ENCODE results near the gene ATP2C1. TPM values are rescaled to one million over a fixed set of nuclear protein-coding genes. Genes with fewer than 3 reads are reported as not detected.
"Not testable (repeated sequence)": the region's sequence is repeated elsewhere in the genome, so short reads cannot be mapped to it uniquely, and the experiment has no call there.

The ATP2C1 gene, protein sequence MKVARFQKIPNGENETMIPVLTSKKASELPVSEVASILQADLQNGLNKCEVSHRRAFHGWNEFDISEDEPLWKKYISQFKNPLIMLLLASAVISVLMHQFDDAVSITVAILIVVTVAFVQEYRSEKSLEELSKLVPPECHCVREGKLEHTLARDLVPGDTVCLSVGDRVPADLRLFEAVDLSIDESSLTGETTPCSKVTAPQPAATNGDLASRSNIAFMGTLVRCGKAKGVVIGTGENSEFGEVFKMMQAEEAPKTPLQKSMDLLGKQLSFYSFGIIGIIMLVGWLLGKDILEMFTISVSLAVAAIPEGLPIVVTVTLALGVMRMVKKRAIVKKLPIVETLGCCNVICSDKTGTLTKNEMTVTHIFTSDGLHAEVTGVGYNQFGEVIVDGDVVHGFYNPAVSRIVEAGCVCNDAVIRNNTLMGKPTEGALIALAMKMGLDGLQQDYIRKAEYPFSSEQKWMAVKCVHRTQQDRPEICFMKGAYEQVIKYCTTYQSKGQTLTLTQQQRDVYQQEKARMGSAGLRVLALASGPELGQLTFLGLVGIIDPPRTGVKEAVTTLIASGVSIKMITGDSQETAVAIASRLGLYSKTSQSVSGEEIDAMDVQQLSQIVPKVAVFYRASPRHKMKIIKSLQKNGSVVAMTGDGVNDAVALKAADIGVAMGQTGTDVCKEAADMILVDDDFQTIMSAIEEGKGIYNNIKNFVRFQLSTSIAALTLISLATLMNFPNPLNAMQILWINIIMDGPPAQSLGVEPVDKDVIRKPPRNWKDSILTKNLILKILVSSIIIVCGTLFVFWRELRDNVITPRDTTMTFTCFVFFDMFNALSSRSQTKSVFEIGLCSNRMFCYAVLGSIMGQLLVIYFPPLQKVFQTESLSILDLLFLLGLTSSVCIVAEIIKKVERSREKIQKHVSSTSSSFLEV
- 56.9 and 84.4 TPM in 2 replicates for total RNA-seq (2014; rRNA removed; shearing (Covaris generic))
- 84.1 and 99.0 TPM in 2 replicates for polyA plus RNA-seq (2015; cell fraction: cytosol; rRNA removed)
- 152 and 203 TPM in 2 replicates for polyA plus RNA-seq (2015; cell fraction: nucleus; rRNA removed)

DNA sequence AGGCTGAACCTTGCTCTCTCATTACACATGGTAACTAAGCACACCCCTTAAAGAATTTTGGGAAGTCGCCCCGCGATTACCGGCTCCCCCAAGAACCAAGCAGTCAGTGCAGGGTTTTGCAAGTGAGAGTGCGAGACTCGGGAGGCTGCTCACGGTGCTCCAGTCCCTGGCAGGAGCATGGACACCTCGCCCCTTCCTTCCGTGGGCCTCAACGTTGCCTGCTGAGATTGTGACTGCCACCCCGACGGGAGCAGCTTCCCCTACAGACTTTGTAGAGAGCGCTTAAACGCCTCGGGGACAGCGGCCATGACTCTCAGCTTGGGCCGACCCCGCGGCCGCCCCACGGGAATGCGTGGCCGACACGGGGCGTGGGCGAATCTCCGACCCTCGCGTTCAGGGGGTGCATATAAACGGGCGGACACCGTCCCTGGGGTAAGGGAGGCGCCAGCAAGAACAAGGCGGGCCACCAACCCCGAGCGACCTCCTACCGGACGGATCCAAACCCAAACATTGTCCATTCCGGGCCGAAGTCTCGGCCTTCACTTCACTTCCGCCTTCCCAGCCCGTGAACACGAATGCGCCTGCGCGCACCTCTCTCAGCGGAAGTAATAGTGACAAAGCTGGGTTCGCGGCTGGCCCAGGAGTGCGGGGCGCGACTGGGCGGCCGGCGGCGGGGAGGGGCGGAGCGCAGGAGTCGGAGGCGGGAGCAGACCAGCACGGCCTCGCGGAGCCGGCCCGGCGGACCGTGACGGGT is at the start of gene ATP2C1:
ATP2C1 (plus strand) TSS at position 709 of the 754 bp plus-strand sequence. CDS start 686 bp downstream, outside the sequence.
- DNase-seq (ENCODE audit: low read depth): peak; percentile 96

DNA sequence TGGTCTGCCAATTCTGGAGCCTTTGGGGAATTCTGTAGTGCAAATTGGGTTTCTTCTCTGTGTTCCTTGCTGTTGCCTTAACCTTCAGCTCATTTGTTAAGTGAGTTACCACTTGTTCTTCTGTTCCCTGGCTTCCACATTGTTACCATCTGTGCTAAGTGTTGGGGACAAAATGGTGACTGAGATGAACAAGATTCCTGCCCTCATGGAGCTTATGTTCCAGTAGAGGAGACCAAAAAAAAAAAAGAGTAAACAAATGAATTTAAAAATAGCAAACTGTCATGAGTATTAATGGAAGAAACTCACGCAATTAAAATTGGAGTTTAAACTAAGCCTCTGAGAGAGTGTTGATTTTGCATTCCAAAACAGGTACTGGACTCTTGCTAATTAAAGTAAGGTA is 49.4 kb upstream of the ATP2C1 start:
- no peak for DNase-seq (ENCODE audit: low read depth)

DNA sequence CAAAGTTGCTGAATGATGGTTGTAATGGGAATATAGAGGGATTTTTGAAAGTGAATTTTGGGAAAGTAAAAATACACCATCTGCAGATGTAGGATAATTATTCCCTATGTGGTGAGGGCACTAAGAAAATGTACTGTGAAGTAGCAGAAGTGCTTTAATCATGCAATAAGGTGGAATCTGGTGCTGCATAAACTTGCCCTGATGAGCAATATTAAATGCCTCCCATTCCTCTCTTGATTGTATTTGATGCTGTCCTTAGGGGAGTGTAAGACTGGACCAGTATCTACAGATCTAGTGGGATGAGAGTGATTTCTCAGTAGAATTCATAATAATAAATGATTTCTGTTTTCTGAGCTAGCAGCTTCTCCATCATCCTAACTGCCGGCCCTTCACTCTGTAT is 47.7 kb upstream of the ATP2C1 start:
- DNase-seq (ENCODE audit: low read depth): no peak

DNA sequence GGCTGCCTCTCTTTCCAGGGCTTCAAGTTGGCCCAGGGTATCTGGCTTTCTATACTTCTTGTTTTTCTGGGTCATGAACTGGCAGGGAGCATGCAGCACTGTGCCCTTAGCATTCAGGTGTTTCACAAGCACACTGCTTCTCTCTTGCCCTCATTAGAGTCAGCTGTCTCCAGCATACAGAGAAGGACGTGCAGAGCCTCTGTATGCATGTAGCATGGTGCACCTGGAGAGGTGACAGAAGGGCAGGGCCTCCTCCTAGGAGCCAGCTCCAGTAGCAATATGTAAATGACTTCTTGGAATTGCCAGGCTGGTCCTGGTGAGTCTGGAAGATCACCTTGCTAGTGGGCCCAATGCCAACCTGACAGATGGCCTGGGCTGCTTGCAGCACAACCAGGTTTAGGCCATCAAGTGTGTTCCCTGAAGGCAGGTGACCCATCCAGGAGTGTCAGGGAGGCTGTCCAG is 44.8 kb upstream of the ATP2C1 start:
- no peak for DNase-seq (ENCODE audit: low read depth)

DNA sequence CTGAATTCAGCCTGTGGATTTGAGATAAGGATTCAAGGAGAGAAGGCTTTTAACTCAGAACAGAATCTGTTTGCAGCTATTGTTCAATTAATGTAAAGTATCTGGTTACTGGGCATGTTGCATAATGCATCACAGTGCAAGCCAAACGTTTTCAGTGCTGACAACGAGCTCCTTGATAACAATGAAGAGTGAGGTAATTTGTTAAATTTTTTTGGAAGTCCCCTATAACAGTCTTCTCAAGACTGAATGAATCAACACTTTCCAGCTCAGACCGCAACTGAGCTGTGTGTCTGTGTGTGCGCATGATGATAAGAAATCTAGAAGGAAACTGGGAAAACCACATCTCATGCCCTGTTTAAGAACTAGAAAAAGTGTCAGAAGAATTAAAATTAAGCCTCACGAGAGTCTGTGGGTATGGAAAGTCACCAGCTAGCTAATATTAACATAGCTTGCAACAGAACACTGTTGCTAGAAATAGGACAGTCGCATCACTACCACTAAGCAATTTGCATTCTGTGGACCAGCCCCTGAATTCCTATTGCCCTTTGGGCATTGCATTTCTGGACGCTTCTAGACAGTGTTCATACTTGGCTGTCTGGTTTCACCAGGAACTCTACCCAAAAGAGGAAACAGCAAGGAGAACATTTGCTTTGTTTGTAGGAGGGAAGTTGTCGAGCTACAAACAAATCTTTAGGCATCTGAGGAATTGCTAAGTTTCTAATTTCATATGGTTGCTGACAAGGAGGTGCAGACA is 43.7 kb upstream of the ATP2C1 start:
- peak; percentile 94 for DNase-seq (ENCODE audit: low read depth)

DNA sequence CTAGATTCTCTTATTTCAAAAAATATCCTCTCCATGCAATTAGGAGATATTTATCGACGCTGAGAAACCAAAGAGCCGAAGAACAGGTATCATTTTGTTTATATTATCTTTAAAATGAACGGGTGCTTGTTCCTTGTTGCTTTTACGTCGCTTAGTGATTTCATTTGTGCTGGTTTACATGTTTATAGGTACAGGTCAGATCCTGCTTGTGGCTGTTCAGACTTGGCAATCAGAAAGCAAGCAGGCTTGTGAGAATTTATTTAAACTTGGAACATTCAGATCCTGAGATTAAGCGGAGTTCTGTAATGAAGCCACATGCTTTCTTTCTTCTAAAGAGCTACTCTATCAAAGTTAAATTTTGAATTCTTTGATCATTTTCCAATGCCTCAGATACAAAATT is 43.0 kb upstream of the ATP2C1 start:
- no peak for DNase-seq (ENCODE audit: low read depth)

DNA sequence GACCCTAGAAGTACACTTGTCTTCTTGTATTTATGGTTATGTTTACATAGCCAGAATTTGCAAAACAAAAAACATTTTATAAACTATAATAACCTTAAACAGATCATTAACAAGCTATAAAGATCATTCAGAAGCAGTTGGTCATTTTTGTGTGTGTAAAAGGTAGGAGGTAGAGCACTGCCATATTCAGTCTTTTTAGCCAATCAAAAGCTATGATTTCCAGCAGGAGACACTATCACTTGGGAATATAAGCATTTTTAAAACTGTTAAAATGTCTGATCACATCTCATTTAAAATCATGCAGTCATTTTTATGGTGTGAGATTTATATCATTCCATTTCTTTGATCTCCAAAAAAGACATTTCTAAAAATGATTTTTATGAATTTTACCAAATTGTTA is 42.6 kb upstream of the ATP2C1 start:
- DNase-seq (ENCODE audit: low read depth): no peak

DNA sequence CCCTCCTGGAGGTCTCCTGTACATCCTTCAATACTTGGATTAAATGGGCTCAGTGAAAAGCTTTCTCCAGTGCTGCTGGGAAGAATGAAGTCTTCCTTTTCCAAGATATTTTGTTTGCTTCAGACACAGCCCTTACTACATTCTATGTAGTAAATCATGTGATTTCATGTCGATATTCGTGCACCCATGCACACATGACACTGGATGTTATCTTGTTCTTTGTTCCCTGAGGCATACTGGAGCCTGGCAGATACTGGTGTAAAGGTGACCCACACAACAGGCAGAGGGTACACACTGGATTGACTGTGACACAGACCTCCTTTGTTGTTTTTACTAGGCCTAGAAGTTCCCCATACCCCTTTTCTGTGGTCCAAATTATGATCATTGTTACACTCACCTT is 40.3 kb upstream of the ATP2C1 start:
- no peak for DNase-seq (ENCODE audit: low read depth)

DNA sequence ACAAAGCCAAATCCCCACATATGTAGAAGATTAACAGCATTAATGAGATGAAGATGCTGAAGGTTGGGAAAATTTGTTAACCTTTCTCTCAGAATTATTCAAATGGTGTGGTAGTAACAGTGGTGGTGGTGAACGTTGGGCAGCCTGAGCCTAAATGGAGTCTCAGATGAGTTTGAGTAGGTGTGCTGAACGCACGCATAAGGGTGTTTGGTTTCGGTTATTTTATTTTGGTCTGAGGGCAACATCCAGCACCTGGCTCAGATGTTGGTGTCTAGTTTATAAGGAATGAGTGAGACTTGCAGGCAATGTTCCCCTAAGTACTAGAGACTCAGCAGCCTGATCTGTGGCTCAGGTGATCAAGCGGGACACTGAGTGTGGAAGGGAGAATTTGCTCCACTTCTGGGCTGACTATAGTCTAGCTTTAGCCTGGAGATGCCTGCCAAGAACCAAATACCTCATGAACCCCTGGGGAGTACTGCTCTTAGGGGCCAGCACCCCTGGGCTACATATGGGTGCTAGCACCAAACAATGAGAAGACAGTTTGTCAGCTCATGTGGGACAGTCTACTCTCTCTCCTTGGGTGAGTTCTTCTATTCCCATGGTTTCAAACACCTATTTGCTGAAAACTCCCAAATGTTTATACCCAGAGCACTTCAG is 39.5 kb upstream of the ATP2C1 start:
- DNase-seq (ENCODE audit: low read depth): no peak

DNA sequence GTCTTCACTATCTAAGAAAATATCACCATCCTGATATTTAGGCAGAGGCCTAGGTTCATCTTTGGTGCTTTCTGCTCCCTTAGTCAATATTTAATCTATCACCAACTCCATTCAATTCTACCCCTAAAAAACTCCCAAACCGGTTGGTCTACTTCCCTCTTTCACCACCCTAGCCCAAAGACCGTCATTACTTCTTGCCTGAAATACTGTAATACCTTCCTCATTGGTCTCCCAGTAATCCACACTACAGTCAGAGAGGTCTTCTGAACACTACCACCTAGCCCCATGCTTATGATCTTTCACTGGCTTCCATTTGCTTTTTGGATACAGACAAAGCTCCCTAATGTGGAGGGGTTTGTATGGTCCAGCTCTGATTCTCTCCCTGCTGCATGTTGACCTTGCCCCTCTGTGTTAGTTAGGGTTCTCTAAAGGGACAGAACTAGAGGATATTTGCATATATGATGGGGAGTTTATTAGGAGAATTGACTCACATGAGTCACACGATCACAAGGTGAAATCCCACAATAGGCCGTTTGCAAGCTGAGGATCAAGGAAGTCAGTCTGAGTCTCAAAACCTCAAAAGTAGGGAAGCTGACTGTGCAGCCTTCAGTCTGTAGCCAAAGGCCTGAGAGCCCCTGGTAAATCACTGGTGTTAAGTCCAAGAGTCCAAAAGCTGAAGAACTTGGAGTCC is 36.4 kb upstream of the ATP2C1 start:
- peak; percentile 76 for DNase-seq (ENCODE audit: low read depth)

DNA sequence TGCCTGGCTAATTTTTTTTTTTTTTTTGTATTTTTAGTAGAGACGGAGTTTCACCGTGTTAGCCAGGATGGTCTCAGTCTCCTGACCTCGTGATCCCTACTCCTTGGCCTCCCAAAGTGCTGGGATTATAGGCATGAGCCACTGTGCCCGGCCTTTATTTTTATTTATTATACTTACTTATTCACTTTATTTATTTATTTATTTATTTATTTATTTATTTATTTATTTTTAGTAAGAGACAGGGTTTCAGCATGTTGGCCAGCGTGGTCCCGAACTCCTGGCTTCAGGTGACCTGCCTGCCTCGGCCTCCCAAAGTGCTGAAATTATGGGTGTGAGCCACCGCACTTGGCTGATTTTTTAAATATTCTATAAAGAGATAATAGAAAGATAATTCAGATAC is 31.8 kb upstream of the ATP2C1 start:
- DNase-seq (ENCODE audit: low read depth): not testable (repeated sequence)

DNA sequence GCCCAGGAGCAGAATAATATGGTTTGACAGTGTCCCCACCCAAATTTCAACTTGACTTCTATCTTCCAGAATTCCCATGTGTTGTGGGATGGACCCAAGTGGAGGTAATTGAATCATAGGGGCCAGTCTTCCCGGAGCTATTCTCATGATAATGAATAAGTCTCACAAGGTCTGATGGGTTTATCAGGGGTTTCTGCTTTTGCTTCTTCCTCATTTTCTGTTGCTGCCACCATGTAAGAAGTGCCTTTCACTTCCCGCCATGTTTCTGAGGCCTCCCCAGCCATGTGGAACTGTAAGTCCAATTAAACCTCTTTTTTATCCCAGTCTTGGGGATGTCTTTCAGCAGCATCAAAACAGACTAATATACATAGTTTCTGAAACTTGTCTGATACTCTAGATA is 28.4 kb upstream of the ATP2C1 start:
- DNase-seq (ENCODE audit: low read depth): no peak

DNA sequence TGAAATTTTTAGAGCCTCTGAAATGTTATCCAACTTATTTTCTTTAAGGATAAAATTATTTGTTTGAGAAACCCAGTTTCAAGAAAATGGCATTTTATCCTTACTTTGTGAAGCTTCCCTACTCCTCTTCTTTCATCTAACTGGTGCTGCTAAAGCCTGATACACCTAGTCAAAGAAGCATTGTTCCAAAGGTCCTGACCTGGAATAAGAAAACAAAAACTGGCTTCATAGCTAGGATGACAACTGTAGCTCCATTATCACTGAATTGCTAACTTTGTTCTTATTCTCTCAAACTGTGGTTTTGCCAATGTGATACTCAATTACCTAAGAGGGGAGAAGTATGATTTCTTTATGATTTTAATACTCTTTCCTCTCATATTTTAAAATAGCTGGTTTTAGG is 27.6 kb upstream of the ATP2C1 start:
- DNase-seq (ENCODE audit: low read depth): no peak

DNA sequence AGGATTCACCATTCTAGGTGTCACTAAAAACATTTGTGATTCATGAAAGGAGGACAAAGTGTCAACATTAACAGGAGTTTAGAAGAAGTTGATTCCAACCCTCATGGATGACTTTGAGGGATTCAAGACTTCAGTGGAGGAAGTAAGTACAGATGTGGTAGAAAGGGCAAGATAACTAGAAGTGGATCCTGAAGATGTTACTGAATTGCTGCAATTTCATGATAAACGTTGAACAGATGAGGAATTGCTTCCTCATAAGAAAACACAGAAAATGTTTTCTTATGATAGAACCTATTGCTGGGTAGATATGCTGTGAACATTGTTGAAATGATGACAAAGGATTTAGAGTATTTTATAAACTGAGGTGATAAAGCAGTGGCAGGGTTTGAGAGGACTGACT is 23.5 kb upstream of the ATP2C1 start:
- DNase-seq (ENCODE audit: low read depth): no peak

DNA sequence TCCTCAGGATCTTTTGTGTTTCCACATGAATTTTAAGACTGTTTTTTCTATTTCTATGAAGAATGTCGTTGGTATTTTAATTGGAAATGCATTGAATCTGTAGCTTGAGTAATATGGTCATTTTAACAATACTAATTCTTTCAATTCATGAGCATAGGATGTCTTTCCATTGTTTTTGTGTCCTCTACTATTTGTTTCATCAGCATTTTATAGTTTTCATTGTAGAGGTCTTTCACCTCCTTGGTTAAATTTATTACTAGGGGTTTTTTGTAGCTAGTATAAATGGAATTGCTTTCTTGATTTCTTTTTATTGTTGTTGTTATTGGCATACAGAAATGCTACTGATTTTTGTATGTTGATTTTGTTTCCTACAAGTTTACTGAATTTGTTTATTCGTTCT is 17.3 kb upstream of the ATP2C1 start:
- DNase-seq (ENCODE audit: low read depth): no peak

DNA sequence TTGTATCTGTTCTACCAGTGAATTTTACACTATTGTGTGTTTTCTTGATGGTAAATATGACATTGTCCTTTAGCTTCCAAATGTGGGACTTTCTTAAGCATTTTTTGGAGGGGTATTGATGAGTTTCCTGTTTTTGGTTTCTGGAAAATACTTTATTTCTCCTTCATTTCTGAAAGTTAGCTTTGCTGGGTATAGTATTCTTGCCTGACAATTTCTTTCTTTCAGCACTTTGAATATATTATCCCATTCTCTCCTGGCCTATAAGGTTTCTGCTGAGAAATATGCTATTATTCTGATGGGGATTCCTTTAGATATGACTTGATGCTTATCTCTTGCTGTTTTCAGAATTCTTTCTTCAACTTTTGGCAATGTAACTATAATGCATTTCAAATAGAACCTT is 15.4 kb upstream of the ATP2C1 start:
- DNase-seq (ENCODE audit: low read depth): no peak

DNA sequence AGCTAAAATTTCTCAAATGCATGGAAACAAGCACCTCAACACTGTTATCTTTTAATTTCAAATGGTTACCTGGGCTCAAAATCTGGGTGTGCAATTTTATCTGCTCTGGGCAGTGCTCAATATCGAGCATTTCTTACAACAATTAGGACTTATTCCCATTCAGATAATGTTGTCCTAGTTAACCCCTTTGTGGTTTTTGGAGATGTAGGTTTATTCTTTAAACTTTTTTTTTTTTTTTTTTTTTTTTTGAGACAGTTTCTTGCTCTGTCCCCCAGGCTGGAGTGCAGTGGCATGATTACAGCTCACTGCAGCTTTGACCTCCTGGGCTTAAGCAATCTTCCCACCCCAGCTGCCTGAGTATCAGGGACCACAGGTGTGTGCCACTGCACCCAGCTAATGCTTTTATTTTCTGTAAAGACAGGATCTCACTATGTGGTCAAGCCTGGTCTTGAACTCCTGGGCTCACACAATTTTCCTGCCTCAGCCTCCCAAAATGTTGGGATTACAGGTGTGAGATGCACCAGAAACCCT is 4.4 kb upstream of the ATP2C1 start:
- DNase-seq (ENCODE audit: low read depth): no peak

DNA sequence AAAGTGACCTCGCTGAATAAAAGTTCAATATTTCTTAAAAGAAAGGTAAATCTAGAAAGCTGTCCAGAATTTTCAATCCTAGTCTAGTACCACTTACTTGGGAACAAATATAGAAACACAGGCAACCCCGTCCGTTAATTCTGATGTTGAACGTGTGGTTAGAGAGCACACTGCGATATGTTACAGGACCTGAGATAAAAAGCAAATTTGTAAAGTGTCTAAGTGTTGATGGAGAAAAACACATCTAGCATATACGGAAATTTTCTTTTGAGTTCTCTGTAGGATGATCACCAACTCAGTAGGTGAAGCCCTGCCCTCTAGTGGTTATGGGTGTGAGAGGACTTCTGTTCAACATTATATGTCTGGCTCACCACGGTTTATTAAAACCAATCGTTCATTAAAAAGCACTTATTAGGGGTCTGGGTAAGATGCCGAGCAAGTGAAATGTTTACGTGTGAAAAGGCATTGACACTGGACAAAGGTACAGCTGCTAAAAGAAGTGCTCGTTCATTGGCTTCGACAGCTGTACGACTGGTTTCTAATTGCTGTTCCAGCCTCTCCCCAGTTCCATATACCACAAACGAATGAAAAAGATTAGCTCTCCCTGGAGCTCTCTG is 1.0 kb upstream of the ATP2C1 start:
- DNase-seq (ENCODE audit: low read depth): peak; percentile 77
